Tongue (tissue), 2 donors: Measurements from ENCODE around the gene FRMD1. TPM values are rescaled to one million over a fixed set of nuclear protein-coding genes. Genes with fewer than 3 reads are reported as not detected.

Experiments used
- DNase-seq: peaks from one replicate; pipeline ENCODE4 v3.0.0-alpha.2; 2015
- total RNA-seq: library from RNA; depleted of rRNA; stranded (reverse); fragments of >200 nt; gene quantifications from one replicate; pipeline ENCODE4 v1.2.3, GENCODE V29; 2014

The FRMD1 gene
- total RNA-seq, 1 donor from 2014 or later, result 0.41 TPM

DNA sequence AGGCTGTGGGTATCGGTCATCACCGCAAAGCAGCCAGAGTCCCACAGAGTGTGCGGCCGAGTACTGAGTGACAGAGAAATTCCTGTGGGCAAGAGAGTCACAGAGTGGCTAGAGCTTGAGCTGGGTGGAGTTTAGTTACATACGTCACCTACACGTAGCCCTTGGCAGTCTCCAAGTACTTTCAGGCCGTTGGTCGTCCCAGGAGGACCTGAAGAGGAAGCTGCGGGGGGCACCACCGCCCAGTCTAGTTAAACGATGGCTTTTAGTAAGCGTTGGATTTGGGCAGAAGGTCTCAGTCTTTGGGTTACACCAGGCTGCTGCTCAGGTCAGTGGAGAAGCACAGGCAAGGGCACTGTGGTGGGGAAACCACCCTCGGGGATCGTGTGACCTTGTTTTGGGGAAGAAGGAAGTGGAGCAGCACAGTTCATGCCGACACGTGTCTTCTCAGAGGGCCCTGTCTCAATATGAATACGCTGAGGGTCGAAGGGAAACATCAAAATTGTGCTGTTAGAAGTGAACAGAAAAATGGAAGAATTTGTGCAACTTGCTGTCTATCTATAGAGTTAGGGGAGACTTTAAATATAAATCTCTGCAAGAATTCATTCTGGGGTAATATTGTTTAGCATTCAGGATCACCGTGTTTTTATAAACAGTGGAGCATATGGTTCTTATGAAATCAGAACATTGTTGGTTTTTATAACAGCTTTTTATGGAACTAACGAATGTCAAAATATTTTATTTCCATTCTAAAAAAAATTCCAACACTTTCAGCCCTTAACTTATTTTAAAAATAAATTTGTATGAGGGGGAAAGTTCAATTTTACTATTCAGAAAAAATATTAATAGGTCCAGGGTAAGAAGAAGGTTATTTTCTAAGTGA lies 52.9 kb downstream of the FRMD1 start:
- no peak for DNase-seq

DNA sequence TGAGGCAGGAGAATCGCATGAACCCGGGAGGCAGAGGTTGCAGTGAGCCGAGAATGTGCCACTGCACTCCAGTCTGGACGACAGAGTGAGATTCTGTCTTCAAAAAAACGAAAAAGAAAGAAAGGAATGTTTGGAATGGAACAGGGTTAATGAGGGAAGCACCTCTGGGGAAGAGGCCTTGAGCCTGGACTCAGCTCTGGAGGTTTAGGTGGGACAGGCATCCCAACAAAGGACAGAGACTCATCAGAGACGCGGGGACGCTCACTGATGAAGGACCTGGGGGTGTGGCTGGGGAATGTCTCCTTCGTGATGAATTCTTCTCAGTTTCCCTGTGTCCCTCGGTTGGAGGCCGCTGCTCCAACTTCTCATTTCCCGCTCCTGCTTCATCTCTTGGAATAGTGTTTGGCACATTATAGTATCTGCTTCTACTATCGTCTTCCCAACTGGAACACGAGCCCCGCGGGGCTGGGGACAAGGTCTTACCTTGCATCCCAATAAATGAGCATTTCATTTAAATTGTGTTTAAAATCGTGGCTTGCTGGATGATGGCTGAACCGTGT lies 54.0 kb downstream of the FRMD1 start:
- no peak for DNase-seq

DNA sequence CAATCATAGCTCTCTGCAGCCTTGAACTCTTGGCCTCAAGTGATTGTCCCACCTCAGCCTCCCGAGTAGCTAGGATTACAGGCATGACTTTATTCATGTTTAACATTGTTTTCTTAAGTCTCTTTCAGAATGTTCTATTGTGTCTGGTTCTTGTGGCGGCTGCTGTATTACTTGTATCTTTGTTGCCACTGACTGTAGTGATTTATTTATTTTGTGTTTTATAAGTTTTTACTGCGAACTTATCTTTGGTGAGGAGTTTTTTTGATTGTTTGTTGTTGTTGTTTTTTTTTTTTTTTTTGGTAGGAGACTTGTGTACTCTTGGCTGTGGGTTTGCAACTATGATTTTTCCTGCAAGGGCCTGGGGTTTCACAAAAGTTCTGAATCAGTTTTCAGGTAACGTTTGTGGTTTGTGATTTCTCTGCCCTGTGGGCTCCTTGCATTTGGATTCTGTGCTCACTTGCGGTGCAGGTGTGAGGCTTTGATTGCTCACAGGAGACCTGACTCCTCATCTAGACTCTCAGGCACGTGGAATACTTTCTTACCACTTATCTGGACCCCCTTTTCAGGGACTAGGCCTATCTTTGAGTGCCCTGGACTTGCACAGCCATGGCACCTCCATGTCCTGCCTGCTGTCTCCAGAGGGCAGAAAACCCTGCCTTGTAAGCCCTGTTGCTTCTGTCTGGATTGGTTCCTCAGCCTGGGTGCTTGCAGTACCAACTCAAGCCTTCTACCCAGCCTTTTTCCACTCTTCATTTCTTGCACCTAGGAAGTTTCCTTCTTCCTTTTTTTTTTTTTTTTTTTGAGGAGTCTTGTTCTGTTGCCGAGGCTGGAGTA lies 56.3 kb downstream of the FRMD1 start:
- DNase-seq, result no peak

DNA sequence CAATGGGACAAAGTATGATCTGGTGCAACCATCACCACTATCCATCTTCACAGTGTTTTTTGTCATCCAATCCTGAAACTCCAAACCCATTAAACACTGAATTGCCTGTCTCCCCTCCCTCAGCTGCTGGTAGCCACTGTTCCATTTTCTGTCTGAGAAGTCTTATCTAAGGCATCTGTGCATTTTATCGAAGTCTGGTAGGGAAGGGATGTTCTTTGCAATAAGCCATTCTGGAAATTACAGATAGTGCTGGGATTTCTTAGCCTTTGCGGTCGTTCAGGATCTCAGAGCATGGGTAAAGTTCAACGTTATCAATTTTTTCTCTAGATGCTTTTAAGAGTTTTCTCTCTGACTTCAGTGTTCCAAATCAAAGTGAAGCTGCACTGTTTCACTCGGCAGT lies 57.4 kb downstream of the FRMD1 start:
- DNase-seq, result no peak

DNA sequence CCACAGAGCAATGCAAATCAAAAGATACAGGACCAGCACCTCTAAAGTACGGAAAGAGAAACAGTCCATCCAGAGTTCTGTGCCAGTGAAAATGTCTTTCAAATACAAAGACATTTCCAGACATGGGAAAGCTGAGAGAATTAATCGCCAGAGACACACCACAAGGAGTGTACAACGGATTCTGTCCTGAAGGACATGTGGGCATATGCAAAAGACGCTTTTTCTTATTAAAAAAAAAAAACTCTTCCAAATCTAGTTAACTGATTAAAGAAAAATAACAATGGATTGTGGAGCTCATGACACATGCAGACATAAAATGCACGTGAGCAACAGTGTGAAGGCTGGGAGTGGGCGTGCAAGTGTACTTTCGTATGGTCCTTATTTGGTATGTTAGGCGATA lies 58.8 kb downstream of the FRMD1 start:
- no peak for DNase-seq

DNA sequence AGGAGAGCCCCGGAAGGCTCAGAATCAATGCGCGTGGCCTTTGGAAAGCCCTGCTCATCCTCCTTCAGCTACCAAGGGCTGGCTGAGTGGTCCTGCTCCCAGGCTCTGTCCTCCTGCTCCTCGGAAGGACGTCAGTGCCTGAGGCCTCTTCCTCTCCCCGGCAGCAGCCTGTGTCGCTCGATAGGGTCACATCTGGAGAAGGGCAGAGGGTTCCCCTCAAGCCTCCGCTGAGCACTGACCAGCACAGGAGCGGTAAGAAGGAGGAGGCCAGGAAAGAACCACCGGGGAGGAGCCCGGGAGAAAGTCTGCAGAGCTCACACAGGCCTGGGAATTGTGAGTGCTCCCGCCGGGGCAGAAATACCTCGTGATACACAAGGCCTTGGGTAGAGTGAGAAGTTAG lies 60.3 kb downstream of the FRMD1 start:
- DNase-seq, result no peak

DNA sequence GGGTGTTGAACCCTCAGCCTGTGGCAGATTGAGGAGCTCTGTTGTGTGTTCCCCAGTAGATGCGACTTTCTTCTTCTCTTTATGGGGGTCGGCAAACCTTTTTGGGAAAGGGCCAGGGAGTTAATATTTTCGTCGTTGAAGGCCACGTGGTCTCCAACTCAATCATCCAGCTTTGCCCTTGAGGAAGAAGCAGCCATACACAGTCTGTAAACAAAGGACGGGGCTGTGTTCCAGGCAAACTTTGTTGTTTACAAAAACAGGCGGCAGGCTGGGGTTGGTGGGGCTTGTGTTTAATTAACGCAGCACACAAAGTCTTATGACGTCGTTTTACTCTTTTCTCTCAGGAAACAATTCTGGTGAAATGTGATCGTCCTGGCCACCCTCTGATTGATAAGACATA lies 61.4 kb downstream of the FRMD1 start:
- DNase-seq, result peak; percentile 38

DNA sequence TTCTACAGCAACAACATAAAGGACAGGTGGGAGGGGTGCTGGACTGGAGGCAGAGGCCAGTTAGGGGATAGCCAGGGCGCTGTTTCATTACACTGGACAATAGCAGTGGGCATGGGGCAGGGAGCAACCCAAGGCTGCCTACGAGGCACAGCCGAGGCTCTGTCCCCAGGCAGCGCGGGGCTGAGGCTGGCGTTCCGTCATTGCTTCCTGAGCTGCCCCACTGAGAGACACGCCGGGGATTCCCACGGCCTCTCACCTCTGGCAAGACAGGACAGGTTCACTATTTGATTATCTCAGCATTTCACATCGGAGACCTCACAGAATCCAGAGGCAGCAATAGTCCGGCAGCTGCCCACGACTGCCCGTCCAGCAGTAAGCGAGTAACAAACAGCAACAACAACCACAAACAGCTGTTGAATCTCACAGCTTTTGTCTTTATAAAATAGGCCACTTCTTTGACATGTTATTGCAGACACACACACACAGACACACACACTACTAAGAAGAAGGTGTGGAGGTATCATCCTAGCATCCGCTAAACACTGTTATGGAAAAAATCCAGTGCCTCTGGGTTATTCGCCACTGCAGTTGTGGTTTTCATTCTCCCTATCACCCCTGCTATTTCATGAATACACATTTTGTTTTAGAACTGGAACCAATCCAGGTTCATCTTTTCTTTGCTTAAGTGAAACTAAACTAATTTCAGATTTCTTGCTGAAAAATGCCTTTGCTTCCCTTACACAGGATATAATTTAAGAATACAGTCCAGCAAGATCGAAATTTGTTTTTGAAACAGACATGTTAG lies 62.1 kb downstream of the FRMD1 start:
- peak; percentile 66 for DNase-seq

DNA sequence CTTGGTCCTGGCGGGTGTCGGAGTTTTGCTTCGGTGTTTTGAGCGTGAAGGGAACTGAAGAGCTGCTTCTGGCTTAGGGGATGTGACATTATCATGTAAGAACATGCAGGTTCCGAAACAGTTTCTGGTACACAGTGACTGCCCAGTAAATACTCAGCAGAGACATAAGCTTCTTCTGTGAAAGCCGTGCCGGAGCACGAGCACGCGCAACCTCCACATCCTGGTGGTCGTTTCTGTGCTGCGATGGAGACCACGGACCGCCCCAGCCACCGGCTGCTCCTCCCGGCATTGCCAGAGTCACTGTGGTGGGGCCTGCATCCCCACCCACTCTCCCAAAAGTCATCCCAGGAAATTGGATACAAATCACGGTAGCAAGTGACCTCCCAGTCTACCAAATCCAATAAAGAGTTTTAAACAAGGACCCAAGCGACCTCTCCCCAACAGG lies 62.8 kb downstream of the FRMD1 start:
- DNase-seq, result no peak

DNA sequence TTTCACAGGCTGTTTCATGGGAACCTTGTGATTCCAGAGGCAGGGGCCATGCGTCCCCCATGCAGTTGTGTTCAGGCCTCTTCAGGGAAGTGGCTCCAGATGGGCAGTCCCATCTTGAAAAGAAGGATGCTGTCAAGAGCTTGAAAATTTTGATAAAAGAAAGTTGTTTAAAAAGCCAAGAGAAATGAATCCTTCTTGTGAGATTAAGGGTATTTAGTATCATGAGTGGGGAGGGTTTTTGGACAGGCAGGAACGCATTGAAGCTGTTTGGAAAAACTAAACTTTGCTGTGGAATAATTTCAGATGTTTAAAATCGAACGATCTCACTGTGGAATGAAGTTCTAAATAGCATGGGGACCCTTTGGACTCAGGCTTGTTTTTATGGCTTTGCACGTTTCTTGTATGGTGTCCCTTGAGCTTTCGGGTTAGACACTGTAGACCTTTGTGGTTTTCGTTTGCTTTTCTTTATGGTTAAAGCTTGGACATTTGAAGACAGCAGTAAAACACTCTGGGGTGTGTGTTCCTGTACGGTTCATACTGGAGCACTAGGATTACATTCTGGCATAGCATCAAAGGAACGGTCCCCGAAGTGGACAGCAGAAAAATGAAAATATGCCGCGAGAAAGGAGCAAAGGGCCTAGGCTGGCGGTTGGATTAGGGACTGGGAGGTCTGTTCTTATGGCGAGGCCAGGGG lies 63.4 kb downstream of the FRMD1 start:
- DNase-seq, result peak; percentile 64

DNA sequence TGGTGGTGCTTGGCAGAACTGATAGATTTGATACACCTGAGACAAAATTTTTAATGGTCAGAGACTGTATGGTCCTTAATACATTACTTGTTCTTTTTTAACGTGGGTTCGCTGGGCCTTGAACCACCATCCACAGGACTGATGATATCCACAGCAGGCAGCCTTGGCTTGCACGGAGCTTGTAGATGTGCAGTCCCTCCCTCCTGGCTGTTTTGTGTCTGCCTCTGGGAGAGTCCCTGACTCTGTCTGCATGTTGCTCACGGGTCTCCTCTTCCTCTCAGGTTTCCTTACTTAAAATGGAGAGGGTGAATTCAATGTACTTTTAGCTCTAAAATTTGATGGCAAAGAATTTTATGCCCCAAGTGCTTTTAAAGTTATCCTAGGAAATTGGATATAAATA lies 64.0 kb downstream of the FRMD1 start:
- no peak for DNase-seq

DNA sequence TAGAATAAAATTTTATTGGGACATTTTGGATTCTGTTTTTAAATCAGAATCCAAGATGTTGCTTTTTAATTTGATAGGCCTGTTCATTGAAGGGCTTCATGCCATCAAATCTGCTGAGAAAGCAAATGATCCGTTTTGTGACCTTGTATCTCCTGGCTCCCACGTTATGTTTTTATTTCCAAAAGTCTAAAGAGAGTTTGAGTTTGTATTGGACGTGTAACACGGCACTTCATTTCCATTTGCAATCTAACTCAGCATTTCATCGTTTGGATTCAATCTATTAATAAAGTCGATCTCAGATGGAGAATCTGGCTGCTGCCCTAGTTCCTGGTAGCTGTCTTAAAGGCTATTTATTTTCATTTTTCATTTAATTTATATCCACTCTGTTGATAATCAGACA lies 64.6 kb downstream of the FRMD1 start:
- DNase-seq, result peak; percentile 56

DNA sequence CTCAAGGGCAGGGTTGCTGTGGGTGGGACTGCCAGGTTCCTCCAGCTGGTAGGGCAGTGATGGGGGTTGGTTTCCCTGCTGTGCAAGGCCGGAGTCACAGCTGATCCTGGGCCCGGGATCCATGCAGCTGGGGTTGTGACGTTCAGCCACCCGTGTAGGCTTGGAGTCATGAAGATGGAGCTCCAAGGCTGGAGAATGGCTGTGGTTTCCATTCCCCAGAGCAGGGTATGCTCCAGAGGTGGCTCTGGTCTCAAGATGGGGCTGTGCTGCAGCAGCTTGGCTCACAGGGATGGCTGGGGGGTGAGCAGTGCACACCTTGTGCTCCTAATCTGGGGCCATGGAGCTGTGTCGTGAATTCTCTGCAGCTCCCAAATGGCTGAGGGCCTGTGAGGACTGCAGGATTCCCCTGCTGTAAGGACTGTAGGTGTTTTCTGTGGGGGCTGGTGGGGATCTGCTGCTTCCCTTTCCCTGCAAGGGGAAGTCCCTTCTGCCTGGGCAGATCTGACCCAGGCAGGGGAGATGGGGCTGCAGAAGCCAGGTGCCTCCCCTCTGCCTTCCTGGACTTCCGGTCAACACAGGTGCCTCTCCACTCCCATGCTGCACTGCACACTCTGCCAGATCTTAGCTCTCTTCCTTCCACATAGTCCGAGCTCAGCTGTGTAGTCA lies 65.6 kb downstream of the FRMD1 start:
- DNase-seq, result no peak

DNA sequence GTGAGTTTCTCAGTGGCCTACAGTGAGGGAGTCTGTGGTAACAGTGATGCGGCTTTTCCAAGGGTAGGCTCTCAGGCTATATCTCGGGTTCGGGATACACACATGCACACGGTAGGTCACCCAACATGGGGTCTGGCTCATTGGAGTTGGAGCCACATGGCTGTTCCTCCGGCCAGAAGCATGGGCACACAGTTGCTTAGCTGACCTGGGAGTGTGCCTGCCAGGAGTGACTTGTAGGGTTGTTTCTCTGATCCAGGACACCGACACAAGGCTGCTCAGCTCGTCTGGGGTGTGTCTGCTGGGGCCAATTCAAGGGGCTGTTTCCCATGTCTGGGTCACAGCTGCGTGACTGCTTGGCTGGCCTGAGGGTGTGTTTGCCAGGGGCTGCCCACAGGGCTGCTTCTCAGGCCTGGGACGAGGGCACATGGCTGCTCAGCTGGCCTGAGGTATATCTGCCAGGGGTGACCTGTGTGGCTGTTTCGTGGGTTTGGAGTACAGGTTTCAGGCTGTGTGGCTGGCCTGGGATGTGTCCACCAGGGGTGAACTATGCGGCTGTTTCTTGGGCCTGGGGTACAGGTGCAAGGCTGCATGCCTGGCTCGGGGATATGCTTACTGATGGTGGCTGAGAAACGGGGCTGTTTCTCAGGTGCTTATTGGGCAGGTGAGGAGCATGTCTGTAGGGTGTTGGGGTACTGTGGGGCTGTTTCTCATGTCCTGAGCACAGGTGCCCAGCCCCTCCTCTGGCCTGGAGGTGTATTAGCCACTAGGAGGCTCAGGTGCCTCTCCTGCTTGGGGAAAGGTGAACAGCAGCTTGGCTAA lies 66.4 kb downstream of the FRMD1 start:
- DNase-seq, result no peak

DNA sequence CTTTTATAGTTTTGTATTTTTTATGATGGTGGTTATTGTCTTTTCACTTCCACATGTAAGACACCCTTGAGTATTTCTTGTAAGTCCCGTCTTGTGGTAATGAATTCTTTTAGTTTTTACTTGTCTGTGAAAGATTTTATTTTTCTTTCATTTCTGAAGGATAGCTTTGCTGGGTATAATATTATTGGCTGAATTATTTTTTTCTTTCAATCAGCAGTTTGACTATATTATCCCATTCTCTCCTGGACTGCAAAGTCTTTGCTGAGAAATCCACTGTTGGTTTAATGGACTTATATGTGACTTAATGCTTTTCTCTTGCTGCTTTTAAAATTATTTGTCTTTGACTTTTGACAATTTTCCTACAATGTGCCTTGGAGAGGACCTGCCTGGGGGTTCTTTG lies 67.7 kb downstream of the FRMD1 start:
- DNase-seq, result no peak

DNA sequence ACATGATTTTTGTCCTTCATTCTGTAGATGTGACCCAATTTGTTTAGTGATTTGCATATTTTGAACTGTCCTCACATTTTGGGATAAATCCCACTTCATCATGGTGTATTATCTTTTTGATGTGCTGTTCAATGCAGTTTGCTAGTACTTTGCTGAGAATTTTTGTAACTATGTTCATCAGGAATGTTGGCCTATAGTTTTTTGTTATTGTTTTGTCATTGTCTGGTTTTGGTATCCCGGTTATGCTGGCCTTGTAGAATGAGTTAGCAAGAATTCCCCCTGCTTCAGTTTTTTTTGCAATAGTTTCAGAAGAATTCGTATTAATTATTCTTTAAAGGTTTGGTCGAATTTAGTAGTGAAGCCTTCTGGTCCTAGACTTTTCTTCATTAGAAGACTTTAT lies 69.7 kb downstream of the FRMD1 start:
- DNase-seq, result no peak

DNA sequence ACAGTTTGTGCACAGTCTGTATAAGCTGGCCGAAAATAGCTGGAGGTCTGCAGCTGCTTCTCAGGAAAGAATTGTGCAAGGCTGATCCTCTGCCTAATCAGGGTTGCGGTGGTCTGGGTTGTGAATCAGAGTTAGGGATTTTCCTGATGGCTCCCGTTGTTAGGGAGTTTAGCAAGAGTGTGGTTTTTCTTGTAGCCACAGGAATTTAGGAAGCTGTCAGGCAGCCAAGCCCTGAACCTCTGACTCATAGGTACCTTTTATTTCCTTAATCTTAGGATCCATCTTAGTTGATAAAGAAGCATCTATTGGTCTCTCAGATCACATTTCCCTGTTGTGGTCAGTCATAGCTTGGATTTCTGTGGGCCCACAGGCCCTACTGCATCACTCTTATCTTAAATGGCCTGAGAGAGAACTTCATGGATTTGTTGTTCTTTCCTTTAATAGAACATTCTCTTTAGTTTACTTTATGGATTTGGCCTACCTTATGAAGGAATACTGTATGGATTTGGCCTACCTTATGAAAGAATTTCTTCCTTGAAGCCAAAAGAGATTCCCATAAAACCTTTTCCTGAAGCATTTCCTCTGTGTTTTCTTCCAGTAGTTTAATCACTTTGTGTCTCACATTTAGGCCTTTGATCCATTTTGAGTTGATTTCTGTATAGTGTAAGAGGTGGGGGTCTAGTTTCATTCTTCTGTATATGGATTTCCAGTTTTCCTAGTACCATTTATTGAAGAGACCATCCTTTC lies 71.2 kb downstream of the FRMD1 start:
- peak; percentile 28 for DNase-seq

DNA sequence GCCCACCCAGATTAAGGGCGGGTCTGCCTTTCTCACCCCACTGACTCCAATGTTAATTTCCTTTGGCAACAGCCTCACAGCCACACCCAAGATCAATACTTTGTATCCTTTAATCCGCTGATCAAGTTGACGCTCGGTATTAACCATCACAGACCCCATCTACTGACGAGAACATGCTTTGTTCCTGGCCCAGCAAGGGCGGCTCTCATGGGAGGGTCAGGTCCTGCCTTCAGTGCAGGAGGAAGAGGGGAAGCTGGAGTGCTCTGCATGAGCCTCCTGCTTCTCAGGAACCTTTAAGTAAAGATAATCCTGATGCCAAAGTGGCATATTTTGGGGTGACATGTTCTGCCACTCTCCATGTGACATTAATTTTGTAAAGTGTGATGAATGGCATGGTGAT lies 73.2 kb downstream of the FRMD1 start:
- no peak for DNase-seq

DNA sequence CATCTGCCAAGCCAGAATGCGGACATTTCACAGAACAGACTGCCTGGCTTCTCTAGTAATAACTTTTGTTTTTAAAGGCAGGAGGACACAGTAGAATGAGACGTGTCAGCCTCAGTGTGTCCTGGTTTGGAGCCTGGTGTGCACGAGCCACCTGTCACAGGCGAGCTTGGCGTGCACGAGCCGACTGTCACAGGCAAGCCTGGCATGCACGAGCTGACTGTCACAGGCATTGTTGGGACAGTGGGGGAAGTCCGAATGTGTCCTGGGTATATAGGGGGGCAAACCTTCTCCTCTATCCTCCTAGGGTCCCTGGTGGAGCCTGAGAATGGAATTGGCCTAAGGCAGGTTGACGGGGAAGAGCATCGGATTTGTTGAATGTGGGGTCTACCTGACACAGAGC lies 74.1 kb downstream of the FRMD1 start:
- no peak for DNase-seq
